ENCODE results near the gene ZNF157.
"Not testable (repeated sequence)": the region's sequence is repeated elsewhere in the genome, so short reads cannot be mapped to it uniquely, and the experiment has no call there.

Gene ZNF157

DNA sequence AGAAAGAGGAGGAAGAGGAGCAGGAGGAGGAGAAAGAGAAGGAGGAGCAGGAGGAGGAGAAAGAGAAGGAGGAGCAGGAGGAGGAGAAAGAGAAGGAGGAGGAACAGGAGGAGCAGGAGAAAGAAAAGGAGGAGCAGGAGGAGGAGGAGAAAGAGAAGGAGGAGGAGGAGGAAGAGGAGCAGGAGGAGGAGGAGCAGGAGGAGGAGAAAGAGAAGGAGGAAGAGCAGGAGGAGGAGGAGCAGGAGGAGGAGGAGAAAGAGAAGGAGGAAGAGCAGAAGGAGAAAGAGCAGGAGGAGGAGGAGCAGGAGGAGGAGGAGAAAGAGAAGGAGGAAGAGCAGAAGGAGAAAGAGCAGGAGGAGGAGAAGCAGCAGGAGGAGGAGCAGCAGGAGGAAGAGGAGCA lies 10.5 kb downstream of the ZNF157 start:
- not testable (repeated sequence) for H3K9me3 ChIP-seq (ENCODE audit: low read length); H2AFZ ChIP-seq (ENCODE audit: low read depth, low read length); H3K4me3 ChIP-seq (ENCODE audit: low read length); H3K36me3 ChIP-seq (ENCODE audit: insufficient read depth, low read length); H3K4me1 ChIP-seq (ENCODE audit: insufficient read depth, low read length); H3K27me3 ChIP-seq (ENCODE audit: insufficient read depth, low read length)

DNA sequence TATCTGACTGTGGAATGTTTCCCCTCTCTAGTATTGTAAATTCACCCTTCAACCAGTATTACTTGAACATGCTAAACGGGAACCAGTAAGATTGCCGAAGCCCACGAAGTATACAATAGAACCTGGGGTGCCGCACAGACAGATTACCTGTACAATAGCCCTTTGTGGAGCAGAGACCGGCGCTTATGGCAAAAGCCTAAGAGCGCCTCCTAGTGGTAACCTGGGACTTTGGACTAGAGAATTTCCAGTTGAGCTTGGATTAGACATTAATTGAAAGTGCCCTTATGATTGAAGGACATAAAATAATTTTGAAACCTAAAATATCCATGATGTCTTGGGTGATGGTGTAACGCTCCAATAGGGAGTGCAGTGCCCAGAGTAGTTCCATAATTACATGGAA lies 14.1 kb downstream of the ZNF157 start:
- Histone ChIP-seq H3K4me1 (ENCODE audit: insufficient read depth, low read length) (no peaks in the 10 kb centered on the region), H3K9me3 (ENCODE audit: low read length) (no peaks in the 10 kb centered on the region), H3K27me3 (ENCODE audit: insufficient read depth, low read length) (no peaks in the 10 kb centered on the region), H3K4me3 (ENCODE audit: low read length) (no peak overlapping the region), H3K36me3 (ENCODE audit: insufficient read depth, low read length) (no peaks in the 10 kb centered on the region), H2AFZ (ENCODE audit: low read depth, low read length) (no peak overlapping the region)

DNA sequence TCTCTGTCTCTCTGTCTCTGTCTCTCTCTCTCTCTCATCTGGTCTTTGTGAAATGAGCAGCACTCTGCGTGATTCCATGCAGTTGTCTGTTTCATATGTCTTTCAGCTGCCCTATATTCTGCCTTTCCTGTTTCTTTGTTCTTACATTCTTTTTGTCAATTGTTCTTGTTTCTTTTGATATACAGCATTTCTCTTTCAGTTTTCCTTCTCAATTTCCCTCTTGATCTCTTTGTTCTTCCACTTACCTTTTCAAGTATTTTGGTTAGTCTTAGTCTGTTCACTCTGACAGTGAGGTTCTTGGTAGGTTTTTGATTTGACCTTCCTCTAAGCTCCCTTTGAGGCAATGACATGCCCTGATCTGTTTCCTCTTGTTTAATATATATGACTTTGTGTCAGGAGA lies 20.4 kb downstream of the ZNF157 start:
- Histone ChIP-seq H2AFZ (ENCODE audit: low read depth, low read length) (no peak overlapping the region), H3K9me3 (ENCODE audit: low read length) (no peaks in the 10 kb centered on the region), H3K4me3 (ENCODE audit: low read length) (no peak overlapping the region), H3K27me3 (ENCODE audit: insufficient read depth, low read length) (peaks cover 9% of the 10 kb centered on the region), H3K4me1 (ENCODE audit: insufficient read depth, low read length) (no peaks in the 10 kb centered on the region), H3K36me3 (ENCODE audit: insufficient read depth, low read length) (no peaks in the 10 kb centered on the region)

DNA sequence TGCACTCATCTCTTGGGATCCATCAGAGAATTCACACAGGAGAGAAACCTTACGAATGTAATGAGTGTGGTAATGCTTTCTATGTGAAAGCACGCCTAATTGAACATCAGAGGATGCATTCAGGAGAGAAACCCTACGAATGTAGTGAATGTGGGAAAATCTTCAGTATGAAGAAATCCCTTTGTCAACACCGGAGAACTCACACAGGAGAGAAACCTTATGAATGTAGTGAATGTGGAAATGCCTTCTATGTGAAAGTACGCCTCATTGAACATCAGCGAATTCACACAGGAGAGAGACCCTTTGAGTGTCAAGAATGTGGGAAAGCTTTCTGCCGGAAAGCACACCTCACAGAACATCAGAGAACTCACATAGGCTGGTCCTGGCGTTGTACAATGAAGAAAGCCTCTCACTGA lies 42.8 kb downstream of the ZNF157 start:
- no peaks in the 10 kb centered on the region for H3K27me3 ChIP-seq (ENCODE audit: insufficient read depth, low read length)
- peaks cover 10% of the 10 kb centered on the region for H3K9me3 ChIP-seq (ENCODE audit: low read length)
- no peak overlapping the region for H3K4me3 ChIP-seq (ENCODE audit: low read length)
- no peaks in the 10 kb centered on the region for H3K4me1 ChIP-seq (ENCODE audit: insufficient read depth, low read length)
- H3K36me3 ChIP-seq (ENCODE audit: insufficient read depth, low read length) = no peaks in the 10 kb centered on the region
- no peak overlapping the region for H2AFZ ChIP-seq (ENCODE audit: low read depth, low read length)

DNA sequence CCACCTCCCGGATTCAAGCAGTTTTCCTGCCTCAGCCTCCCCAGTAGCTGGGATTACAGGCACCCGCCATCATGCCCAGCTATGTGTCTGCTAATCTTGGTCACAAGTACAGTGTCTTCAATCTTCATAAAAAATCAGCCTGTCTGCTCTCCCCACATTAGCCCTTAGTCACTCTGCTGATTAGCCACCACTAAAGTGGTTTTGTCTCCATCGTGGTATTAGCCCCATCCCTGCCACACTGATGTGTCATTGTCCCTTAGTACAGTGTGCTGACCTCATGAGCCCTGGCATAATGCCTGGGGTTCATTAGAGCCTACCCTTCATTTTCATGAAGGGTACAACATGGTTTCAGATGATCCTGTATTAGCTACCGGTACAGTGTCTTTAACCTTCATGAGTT lies 49.9 kb downstream of the ZNF157 start:
- Histone ChIP-seq H3K4me1 (ENCODE audit: insufficient read depth, low read length) (no peaks in the 10 kb centered on the region), H3K27me3 (ENCODE audit: insufficient read depth, low read length) (no peaks in the 10 kb centered on the region), H3K36me3 (ENCODE audit: insufficient read depth, low read length) (no peaks in the 10 kb centered on the region), H2AFZ (ENCODE audit: low read depth, low read length) (no peak overlapping the region), H3K4me3 (ENCODE audit: low read length) (no peak overlapping the region), H3K9me3 (ENCODE audit: low read length) (peaks cover 4% of the 10 kb centered on the region)

DNA sequence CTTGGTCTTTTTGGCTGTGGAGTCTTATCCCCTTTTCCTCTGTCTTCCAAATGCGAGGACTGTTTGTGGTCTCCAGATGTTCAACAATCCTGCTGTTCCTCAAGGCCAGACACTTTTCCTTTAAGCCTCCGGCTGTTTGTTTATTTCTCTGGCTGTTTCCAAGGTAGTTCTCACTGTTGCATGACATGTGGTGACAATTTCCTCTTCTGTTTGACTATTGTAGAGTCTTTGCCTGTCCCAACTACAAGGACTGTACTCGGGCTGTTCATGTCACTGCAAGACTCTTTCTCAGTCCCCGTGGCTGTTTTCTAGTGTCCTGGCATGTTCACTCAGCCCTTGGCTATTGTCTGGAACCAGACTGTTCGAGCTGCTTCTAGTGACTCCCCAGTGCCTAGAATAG lies 50.6 kb downstream of the ZNF157 start:
- Histone ChIP-seq H3K4me1 (ENCODE audit: insufficient read depth, low read length) (no peaks in the 10 kb centered on the region), H3K4me3 (ENCODE audit: low read length) (no peak overlapping the region), H2AFZ (ENCODE audit: low read depth, low read length) (no peak overlapping the region), H3K36me3 (ENCODE audit: insufficient read depth, low read length) (no peaks in the 10 kb centered on the region), H3K27me3 (ENCODE audit: insufficient read depth, low read length) (no peaks in the 10 kb centered on the region), H3K9me3 (ENCODE audit: low read length) (peaks cover 4% of the 10 kb centered on the region)

DNA sequence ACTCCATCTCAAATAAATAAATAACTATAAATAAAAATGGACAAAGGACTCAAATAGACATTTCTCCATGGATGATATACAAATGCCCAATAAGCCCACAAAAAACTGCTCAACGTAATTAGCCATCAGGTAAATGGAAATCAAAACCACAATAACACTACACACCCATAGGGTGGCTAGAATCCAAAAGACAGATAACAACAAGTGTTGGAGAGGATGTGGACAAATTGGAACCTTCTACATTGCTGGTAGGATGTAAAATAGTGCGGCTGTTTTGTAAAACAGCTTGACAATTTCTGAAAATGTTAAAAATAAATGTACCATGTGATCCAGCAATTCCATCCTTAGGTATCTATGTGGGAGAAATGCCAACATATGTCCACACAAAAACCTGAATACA lies 52.1 kb downstream of the ZNF157 start:
- Histone ChIP-seq H3K9me3 (ENCODE audit: low read length) (peaks cover 4% of the 10 kb centered on the region), H3K27me3 (ENCODE audit: insufficient read depth, low read length) (no peaks in the 10 kb centered on the region), H3K4me1 (ENCODE audit: insufficient read depth, low read length) (no peaks in the 10 kb centered on the region), H3K4me3 (ENCODE audit: low read length) (no peak overlapping the region), H2AFZ (ENCODE audit: low read depth, low read length) (no peak overlapping the region), H3K36me3 (ENCODE audit: insufficient read depth, low read length) (no peaks in the 10 kb centered on the region)

DNA sequence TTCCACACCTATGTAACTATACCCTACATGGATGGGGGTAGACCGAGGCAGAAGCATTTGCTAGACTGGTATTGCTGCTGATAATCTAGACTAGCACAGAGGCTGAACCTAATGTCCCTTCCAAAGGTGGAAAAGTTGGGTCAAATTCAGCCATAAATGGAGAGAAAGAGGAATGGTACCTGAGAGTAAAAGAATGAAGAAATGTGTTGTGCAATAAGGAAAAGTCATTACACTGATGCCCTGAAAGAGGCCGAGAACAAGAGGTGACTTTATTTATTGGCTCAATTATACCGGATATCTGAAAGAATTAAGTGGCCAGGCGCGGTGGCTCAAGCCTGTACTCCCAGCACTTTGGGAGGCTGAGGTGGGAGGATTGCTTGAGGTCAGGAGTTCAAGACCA lies 60.5 kb downstream of the ZNF157 start:
- H3K4me3 ChIP-seq (ENCODE audit: low read length) = no peak overlapping the region
- peaks cover 4% of the 10 kb centered on the region for H3K9me3 ChIP-seq (ENCODE audit: low read length)
- H3K36me3 ChIP-seq (ENCODE audit: insufficient read depth, low read length) = no peaks in the 10 kb centered on the region
- H3K4me1 ChIP-seq (ENCODE audit: insufficient read depth, low read length) = no peaks in the 10 kb centered on the region
- H2AFZ ChIP-seq (ENCODE audit: low read depth, low read length) = no peak overlapping the region
- no peaks in the 10 kb centered on the region for H3K27me3 ChIP-seq (ENCODE audit: insufficient read depth, low read length)

DNA sequence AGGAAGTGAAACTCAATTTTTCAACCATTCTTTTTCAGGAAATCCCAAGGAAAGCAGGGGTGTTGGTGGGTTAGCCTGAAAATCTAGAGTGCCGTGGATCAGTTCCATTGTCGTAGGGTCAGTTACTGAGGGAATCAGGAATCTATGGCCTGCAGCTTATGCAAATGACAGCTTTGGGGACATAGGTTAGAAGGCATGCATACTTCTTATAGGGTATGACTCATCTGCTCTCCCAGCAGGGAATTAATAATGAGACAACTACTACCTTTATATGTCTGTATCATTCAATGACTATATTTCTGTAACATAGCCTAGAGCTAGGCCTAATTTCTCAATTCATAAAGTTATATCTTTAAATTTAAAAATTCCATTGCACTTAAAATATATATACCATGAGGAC lies 76.1 kb downstream of the ZNF157 start:
- Histone ChIP-seq H2AFZ (ENCODE audit: low read depth, low read length) (no peak overlapping the region), H3K4me3 (ENCODE audit: low read length) (no peak overlapping the region), H3K4me1 (ENCODE audit: insufficient read depth, low read length) (no peaks in the 10 kb centered on the region), H3K27me3 (ENCODE audit: insufficient read depth, low read length) (no peaks in the 10 kb centered on the region), H3K36me3 (ENCODE audit: insufficient read depth, low read length) (peaks cover 17% of the 10 kb centered on the region), H3K9me3 (ENCODE audit: low read length) (peaks cover 36% of the 10 kb centered on the region)

DNA sequence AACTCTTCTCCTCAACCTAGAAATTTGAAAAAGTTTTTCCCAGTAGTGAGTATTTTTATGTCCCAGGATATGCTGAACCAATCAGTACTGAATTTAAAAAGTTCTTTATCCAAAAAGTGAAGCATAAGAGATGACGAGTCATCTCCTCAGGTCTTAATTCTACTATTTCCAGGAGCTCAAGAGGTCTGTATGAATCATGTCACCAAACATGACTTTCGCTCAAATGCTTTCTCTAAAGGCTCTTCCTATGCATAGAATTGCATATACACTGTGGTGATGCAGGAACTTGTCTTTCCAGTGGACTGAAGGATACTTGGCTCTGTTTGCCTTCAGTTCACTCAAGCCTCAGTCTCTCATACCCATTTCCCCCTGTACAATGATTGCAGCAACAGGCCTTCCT lies 76.6 kb downstream of the ZNF157 start:
- Histone ChIP-seq H3K4me1 (ENCODE audit: insufficient read depth, low read length) (no peaks in the 10 kb centered on the region), H3K9me3 (ENCODE audit: low read length) (peaks cover 37% of the 10 kb centered on the region), H3K4me3 (ENCODE audit: low read length) (no peak overlapping the region), H3K27me3 (ENCODE audit: insufficient read depth, low read length) (no peaks in the 10 kb centered on the region), H2AFZ (ENCODE audit: low read depth, low read length) (no peak overlapping the region), H3K36me3 (ENCODE audit: insufficient read depth, low read length) (peaks cover 17% of the 10 kb centered on the region)

DNA sequence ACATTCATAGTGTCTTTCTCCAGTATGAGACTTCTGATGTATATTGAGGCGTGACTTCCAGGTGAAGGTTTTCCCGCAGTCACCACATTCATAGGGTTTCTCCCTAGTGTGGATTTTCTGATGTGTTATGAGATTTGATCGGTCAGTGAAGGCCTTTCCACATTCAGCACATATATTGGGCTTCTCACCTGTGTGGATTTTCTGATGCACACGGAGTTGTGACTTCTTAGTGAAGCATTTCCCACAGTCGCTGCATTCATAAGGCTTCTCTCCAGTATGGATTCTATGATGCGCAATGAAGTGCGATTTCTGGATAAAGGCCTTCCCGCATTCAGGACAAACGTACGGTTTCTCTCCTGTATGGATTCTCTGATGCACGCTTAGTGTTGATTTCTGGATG lies 77.2 kb downstream of the ZNF157 start:
- Histone ChIP-seq H3K4me3 (ENCODE audit: low read length) (no peak overlapping the region), H3K9me3 (ENCODE audit: low read length) (peaks cover 42% of the 10 kb centered on the region), H3K4me1 (ENCODE audit: insufficient read depth, low read length) (no peaks in the 10 kb centered on the region), H3K36me3 (ENCODE audit: insufficient read depth, low read length) (peaks cover 21% of the 10 kb centered on the region), H2AFZ (ENCODE audit: low read depth, low read length) (no peak overlapping the region), H3K27me3 (ENCODE audit: insufficient read depth, low read length) (no peaks in the 10 kb centered on the region)

DNA sequence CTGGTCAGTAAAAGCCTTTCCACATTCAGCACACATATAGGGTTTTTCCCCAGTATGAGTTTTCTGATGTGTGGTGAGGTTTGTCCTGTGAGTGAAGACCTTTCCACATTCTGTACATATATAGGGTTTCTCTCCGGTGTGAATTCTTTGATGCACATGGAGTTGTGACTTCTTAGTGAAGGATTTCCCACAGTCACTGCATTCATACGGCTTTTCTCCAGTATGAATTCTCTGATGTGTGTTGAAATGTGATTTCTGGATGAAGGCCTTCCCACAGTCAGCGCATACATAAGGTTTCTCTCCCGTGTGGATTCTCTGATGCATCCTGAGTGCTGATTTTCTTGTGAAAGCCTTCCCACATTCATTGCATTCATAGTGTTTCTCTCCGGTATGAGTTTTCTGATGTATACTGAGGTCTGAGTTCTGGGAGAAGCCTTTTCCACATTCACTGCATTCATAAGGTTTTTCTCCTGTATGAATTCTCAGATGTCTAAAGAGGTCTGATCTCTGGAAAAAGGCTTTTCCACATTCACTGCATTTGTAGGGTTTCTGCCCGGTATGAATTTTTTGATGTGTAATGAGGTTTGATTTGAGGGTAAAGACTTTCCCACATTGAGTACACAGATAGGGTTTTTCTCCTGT lies 77.9 kb downstream of the ZNF157 start:
- H3K36me3 ChIP-seq (ENCODE audit: insufficient read depth, low read length) = peaks cover 21% of the 10 kb centered on the region
- no peaks in the 10 kb centered on the region for H3K27me3 ChIP-seq (ENCODE audit: insufficient read depth, low read length)
- H3K4me3 ChIP-seq (ENCODE audit: low read length) = no peak overlapping the region
- peaks cover 43% of the 10 kb centered on the region for H3K9me3 ChIP-seq (ENCODE audit: low read length)
- no peaks in the 10 kb centered on the region for H3K4me1 ChIP-seq (ENCODE audit: insufficient read depth, low read length)
- no peak overlapping the region for H2AFZ ChIP-seq (ENCODE audit: low read depth, low read length)

DNA sequence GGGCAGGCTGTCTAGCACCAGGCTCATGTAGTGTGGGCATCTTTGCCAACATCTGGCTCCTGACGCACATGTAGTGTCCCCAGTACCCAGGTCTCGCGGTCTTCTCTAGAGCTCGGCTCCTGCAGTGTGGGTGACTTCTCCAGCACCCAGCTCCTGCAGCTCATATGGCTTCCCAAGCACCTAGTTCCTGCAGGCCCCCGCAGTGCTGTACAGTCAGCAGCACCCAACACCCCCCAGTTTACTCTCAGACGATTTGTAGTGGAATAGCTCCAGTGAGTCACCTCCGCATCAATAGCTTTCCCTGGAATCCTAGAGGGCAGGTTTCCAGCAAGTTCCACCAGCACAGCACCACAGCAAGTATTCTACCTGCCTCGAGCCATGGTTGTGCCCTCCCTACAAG lies 81.7 kb downstream of the ZNF157 start:
- no peaks in the 10 kb centered on the region for H3K4me1 ChIP-seq (ENCODE audit: insufficient read depth, low read length)
- no peak overlapping the region for H3K4me3 ChIP-seq (ENCODE audit: low read length)
- peaks cover 49% of the 10 kb centered on the region for H3K9me3 ChIP-seq (ENCODE audit: low read length)
- H3K36me3 ChIP-seq (ENCODE audit: insufficient read depth, low read length) = peaks cover 29% of the 10 kb centered on the region
- H3K27me3 ChIP-seq (ENCODE audit: insufficient read depth, low read length) = no peaks in the 10 kb centered on the region
- H2AFZ ChIP-seq (ENCODE audit: low read depth, low read length) = no peak overlapping the region

DNA sequence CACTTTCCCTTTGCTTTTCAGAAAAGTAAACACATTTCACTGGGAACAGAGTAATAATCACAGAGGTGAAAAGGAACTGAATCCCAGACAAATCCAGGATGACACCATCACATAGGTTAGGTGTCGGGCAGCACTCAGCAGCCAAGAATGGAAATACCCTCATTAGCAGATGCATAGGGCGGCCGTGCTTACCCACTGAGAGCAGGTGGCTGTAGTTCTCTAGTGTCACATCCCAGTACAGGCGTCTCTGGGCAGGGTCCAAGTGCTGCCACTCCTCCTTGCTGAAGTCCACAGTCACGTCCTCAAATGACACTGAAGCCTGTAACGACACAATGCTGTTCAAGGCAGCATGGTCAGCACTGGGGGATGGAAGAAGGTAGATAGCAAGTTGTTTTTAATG lies 85.7 kb downstream of the ZNF157 start:
- Histone ChIP-seq H2AFZ (ENCODE audit: low read depth, low read length) (no peak overlapping the region), H3K9me3 (ENCODE audit: low read length) (peaks cover 17% of the 10 kb centered on the region), H3K27me3 (ENCODE audit: insufficient read depth, low read length) (no peaks in the 10 kb centered on the region), H3K4me3 (ENCODE audit: low read length) (no peak overlapping the region), H3K36me3 (ENCODE audit: insufficient read depth, low read length) (peaks cover 14% of the 10 kb centered on the region), H3K4me1 (ENCODE audit: insufficient read depth, low read length) (no peaks in the 10 kb centered on the region)

Measured in neuron (in vitro differentiated cells).